ENCODE measurements around the gene NOLC1.

The NOLC1 gene

GRCh38 chr10:102151774-102152544 lies at the start of gene NOLC1:
Gene NOLC1 (plus strand): TSS chr10:102152389. CDS start chr10:102152411, 22 bp downstream.
- ATAC-seq, result peak; percentile 97
- no peaks in the 10 kb centered on the region for H3K27me3 Mint-ChIP-seq
- H3K27ac Mint-ChIP-seq, result peak within 1 kb of the TSS; percentile 96 to 98
- H3K9me3 Mint-ChIP-seq, result no peaks in the 10 kb centered on the region
- peaks cover 61% of the 10 kb centered on the region for H3K4me1 Mint-ChIP-seq
- peak; percentile 99 to 100 for DNase-seq
- peak within 1 kb of the TSS; percentile 91 to 98 for H3K4me3 Mint-ChIP-seq

- Mint-ChIP-seq H3K9me3 (no peaks in the 10 kb centered on the region), H3K4me1 (peaks cover 25% of the 10 kb centered on the region), H3K27ac (no peak overlapping the region), H3K27me3 (no peaks in the 10 kb centered on the region), H3K4me3 (no peak overlapping the region)
- ATAC-seq (no peak), DNase-seq (no peak)
Measured at GRCh38 chr10:102102421-102102820, 49.8 kb upstream of the NOLC1 start.

GRCh38 chr10:102106998-102107397 lies 45.2 kb upstream of the NOLC1 start:
- peaks cover 33% of the 10 kb centered on the region for H3K4me1 Mint-ChIP-seq
- no peaks in the 10 kb centered on the region for H3K9me3 Mint-ChIP-seq
- DNase-seq (no peak), ATAC-seq (no peak)
- H3K27ac Mint-ChIP-seq, result no peak overlapping the region
- no peak overlapping the region for H3K4me3 Mint-ChIP-seq
- H3K27me3 Mint-ChIP-seq, result no peaks in the 10 kb centered on the region

- H3K4me3 Mint-ChIP-seq, result no peak overlapping the region
- ATAC-seq (no peak), DNase-seq (no peak)
- H3K9me3 Mint-ChIP-seq, result no peaks in the 10 kb centered on the region
- peak overlapping the region in 1 of 2 donors; percentile 45 for H3K27ac Mint-ChIP-seq
- H3K27me3 Mint-ChIP-seq, result no peaks in the 10 kb centered on the region
- H3K4me1 Mint-ChIP-seq, result peaks cover 53% of the 10 kb centered on the region
Measured at GRCh38 chr10:102109166-102110116, 42.7 kb upstream of the NOLC1 start.

GRCh38 chr10:102111276-102111675 lies 40.9 kb upstream of the NOLC1 start:
- Mint-ChIP-seq H3K4me1 (peaks cover 54% of the 10 kb centered on the region), H3K27me3 (no peaks in the 10 kb centered on the region), H3K9me3 (no peaks in the 10 kb centered on the region), H3K4me3 (no peak overlapping the region), H3K27ac (no peak overlapping the region)
- DNase-seq (no peak), ATAC-seq (no peak)

- Mint-ChIP-seq H3K4me1 (peaks cover 55% of the 10 kb centered on the region), H3K4me3 (peak overlapping the region; percentile 91 to 99)
Measured at GRCh38 chr10:102112210-102112817, 39.9 kb upstream of the NOLC1 start.

GRCh38 chr10:102113261-102113955 lies 38.8 kb upstream of the NOLC1 start:
- Mint-ChIP-seq H3K4me1 (peaks cover 66% of the 10 kb centered on the region), H3K27me3 (no peaks in the 10 kb centered on the region), H3K4me3 (peak overlapping the region; percentile 91 to 99), H3K27ac (peak overlapping the region; percentile 92), H3K9me3 (no peaks in the 10 kb centered on the region)
- DNase-seq (no peak), ATAC-seq (no peak)

More at GRCh38 chr10:102112210-102112817, 39.9 kb upstream of the NOLC1 start:
- H3K27me3 Mint-ChIP-seq, result no peaks in the 10 kb centered on the region
- ATAC-seq, result no peak
- DNase-seq, result no peak
- H3K27ac Mint-ChIP-seq, result no peak overlapping the region
- no peaks in the 10 kb centered on the region for H3K9me3 Mint-ChIP-seq

GRCh38 chr10:102113956-102114857 lies 38.0 kb upstream of the NOLC1 start:
- H3K27ac Mint-ChIP-seq, result peak overlapping the region; percentile 92 to 94
- peak overlapping the region; percentile 91 to 99 for H3K4me3 Mint-ChIP-seq
- ATAC-seq, result peak; percentile 8
- H3K9me3 Mint-ChIP-seq, result no peaks in the 10 kb centered on the region
- H3K4me1 Mint-ChIP-seq, result peaks cover 74% of the 10 kb centered on the region
- H3K27me3 Mint-ChIP-seq, result no peaks in the 10 kb centered on the region
- DNase-seq, result peak in 1 of 2 donors; percentile 24

- ATAC-seq, result peak; percentile 68
- peaks cover 74% of the 10 kb centered on the region for H3K4me1 Mint-ChIP-seq
- DNase-seq, result peak; percentile 72 to 78
- H3K27me3 Mint-ChIP-seq, result no peaks in the 10 kb centered on the region
- H3K9me3 Mint-ChIP-seq, result no peaks in the 10 kb centered on the region
- H3K4me3 Mint-ChIP-seq, result peak overlapping the region; percentile 91 to 99
- peak overlapping the region; percentile 92 to 94 for H3K27ac Mint-ChIP-seq
Measured at GRCh38 chr10:102114861-102115618, 37.1 kb upstream of the NOLC1 start.

- peak overlapping the region; percentile 91 to 99 for H3K4me3 Mint-ChIP-seq
- no peaks in the 10 kb centered on the region for H3K9me3 Mint-ChIP-seq
- DNase-seq (no peak), ATAC-seq (no peak)
- peak overlapping the region; percentile 92 to 94 for H3K27ac Mint-ChIP-seq
- no peaks in the 10 kb centered on the region for H3K27me3 Mint-ChIP-seq
- peaks cover 74% of the 10 kb centered on the region for H3K4me1 Mint-ChIP-seq
Measured at GRCh38 chr10:102115775-102116174, 36.4 kb upstream of the NOLC1 start.

- DNase-seq (no peak), ATAC-seq (no peak)
- Mint-ChIP-seq H3K27me3 (no peaks in the 10 kb centered on the region), H3K27ac (peak overlapping the region in 1 of 2 donors; percentile 51), H3K4me3 (peak overlapping the region; percentile 91 to 99), H3K4me1 (peaks cover 75% of the 10 kb centered on the region), H3K9me3 (no peaks in the 10 kb centered on the region)
Measured at GRCh38 chr10:102116656-102117055, 35.5 kb upstream of the NOLC1 start.

GRCh38 chr10:102117391-102118159 lies 34.6 kb upstream of the NOLC1 start:
- peaks cover 71% of the 10 kb centered on the region for H3K4me1 Mint-ChIP-seq
- peak; percentile 62 for ATAC-seq
- peak; percentile 68 to 79 for DNase-seq
- no peaks in the 10 kb centered on the region for H3K27me3 Mint-ChIP-seq
- H3K9me3 Mint-ChIP-seq, result no peaks in the 10 kb centered on the region
- H3K27ac Mint-ChIP-seq, result peak overlapping the region; percentile 82 to 92
- H3K4me3 Mint-ChIP-seq, result peak overlapping the region; percentile 91 to 99

- Mint-ChIP-seq H3K27ac (peak overlapping the region; percentile 92 to 98), H3K4me3 (peak overlapping the region; percentile 91 to 99), H3K4me1 (peaks cover 58% of the 10 kb centered on the region), H3K9me3 (no peaks in the 10 kb centered on the region), H3K27me3 (no peaks in the 10 kb centered on the region)
- DNase-seq (peak in 1 of 2 donors; percentile 27), ATAC-seq (no peak)
Measured at GRCh38 chr10:102118867-102119266, 33.3 kb upstream of the NOLC1 start.

Measured in stimulated activated naive CD8-positive, alpha-beta T cell treated with anti-CD3 and anti-CD28 coated beads, Interleukin-15, amount 100 ng/mL, for 72 hours (primary cell).